Sigmoid colon (tissue), 4 donors: ENCODE measurements around the gene HDAC9.

Experiments
- EP300 ChIP-seq, 4 donors: sonication (generic); formaldehyde crosslinking; IDR thresholded peaks; one replicate each; pipeline ENCODE4 v1.6.1; 2017; ENCODE audit warnings: antibody characterized with exemption in 4 of 4
- POLR2A ChIP-seq, 2 donors: fragments of 450-650 bp; IDR thresholded peaks; one replicate each; pipeline ENCODE4 v1.6.1; 2016; ENCODE audit warnings: antibody characterized with exemption in 2 of 2, mild to moderate bottlenecking in 2 of 2, moderate library complexity in 2 of 2
- POLR2AphosphoS5 ChIP-seq, 4 donors: sonication (generic); formaldehyde crosslinking; IDR thresholded peaks; one replicate each; pipeline ENCODE4 v1.6.1; 2017; ENCODE audit warnings: antibody characterized with exemption in 4 of 4
- TF ChIP-seq, protein P1 (sequence below), 4 experiments: fragments of 450-650 bp in 3 of 4; fragments of 200-600 bp in 1 of 4; IDR thresholded peaks; one replicate each; pipeline ENCODE4 v1.5.1; 2016 to 2019; ENCODE audit warnings: antibody characterized with exemption in 4 of 4, mild to moderate bottlenecking in 3 of 4, moderate library complexity in 2 of 4

- TF ChIP-seq, protein P1, sequence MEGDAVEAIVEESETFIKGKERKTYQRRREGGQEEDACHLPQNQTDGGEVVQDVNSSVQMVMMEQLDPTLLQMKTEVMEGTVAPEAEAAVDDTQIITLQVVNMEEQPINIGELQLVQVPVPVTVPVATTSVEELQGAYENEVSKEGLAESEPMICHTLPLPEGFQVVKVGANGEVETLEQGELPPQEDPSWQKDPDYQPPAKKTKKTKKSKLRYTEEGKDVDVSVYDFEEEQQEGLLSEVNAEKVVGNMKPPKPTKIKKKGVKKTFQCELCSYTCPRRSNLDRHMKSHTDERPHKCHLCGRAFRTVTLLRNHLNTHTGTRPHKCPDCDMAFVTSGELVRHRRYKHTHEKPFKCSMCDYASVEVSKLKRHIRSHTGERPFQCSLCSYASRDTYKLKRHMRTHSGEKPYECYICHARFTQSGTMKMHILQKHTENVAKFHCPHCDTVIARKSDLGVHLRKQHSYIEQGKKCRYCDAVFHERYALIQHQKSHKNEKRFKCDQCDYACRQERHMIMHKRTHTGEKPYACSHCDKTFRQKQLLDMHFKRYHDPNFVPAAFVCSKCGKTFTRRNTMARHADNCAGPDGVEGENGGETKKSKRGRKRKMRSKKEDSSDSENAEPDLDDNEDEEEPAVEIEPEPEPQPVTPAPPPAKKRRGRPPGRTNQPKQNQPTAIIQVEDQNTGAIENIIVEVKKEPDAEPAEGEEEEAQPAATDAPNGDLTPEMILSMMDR (IDR thresholded peaks at IDR 0.05), result no peak
- TF ChIP-seq EP300 (IDR thresholded peaks at IDR 0.05) (no peak), POLR2A (IDR thresholded peaks at IDR 0.05) (no peak), POLR2AphosphoS5 (IDR thresholded peaks at IDR 0.05) (no peak)
Observed at GRCh38 chr7:18532813-18533212, 37.3 kb downstream of the HDAC9 start.
